SK-N-MC (cell line): ENCODE measurements around the gene STK16.

ENCODE experiments used
- EZH2 ChIP-seq: fragments of 200-600 bp; sonication (generic); IDR thresholded peaks from one replicate; pipeline ENCODE4 v1.6.1; 2017; ENCODE audit warnings: antibody characterized with exemption
- POLR2AphosphoS5 ChIP-seq: IDR thresholded peaks from 2 replicates; pipeline ENCODE4 v1.6.1; 2012; ENCODE audit warnings: mild to moderate bottlenecking, low read depth, low read length, borderline replicate concordance

- TF ChIP-seq POLR2AphosphoS5 (no peak), EZH2 (no peak)
Measured at GRCh38 chr2:219274361-219274921, 29.2 kb downstream of the STK16 start.
